Measurements from ENCODE around the gene ABLIM3.

Gene ABLIM3

DNA sequence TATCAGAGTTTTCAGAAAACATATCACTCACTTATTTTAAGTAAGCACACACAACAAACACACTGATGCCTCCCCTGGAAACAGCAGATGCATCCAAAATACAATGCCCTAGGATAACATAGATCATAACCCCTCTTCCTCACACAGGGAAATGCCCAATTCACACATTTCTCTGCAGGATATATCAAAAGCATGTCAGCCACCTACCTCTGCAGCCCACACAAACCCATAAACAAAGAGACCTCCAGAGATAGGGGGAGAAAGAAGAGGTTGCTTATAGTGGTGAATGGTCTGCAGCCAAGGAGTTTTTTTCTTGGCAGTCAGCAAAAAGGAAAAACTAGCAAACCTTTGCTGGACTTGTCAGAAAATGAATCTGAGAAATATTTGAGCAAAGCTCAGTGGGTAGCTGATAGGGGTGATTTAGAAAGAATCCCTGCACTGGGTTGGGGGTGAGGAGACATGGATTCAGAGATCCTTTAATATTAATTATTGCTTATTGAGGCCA is 36.1 kb downstream of the ABLIM3 start:
- TF ChIP-seq ZC3H10 (CRISPR knock-in tag; IDR thresholded peaks at IDR 0.05) = no peak
- no peak for TF ChIP-seq ZNF565 (CRISPR knock-in tag; conservative IDR thresholded peaks at IDR 0.05; ENCODE audit: low read depth)
- TF ChIP-seq, protein P1, sequence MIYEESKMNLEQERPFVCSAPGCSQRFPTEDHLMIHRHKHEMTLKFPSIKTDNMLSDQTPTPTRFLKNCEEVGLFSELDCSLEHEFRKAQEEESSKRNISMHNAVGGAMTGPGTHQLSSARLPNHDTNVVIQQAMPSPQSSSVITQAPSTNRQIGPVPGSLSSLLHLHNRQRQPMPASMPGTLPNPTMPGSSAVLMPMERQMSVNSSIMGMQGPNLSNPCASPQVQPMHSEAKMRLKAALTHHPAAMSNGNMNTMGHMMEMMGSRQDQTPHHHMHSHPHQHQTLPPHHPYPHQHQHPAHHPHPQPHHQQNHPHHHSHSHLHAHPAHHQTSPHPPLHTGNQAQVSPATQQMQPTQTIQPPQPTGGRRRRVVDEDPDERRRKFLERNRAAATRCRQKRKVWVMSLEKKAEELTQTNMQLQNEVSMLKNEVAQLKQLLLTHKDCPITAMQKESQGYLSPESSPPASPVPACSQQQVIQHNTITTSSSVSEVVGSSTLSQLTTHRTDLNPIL (CRISPR knock-in tag; IDR thresholded peaks at IDR 0.05; ENCODE audit: low read depth) = no peak
- TF ChIP-seq ZNF8 (CRISPR knock-in tag; IDR thresholded peaks at IDR 0.05) = no peak
- TF ChIP-seq, protein P2, sequence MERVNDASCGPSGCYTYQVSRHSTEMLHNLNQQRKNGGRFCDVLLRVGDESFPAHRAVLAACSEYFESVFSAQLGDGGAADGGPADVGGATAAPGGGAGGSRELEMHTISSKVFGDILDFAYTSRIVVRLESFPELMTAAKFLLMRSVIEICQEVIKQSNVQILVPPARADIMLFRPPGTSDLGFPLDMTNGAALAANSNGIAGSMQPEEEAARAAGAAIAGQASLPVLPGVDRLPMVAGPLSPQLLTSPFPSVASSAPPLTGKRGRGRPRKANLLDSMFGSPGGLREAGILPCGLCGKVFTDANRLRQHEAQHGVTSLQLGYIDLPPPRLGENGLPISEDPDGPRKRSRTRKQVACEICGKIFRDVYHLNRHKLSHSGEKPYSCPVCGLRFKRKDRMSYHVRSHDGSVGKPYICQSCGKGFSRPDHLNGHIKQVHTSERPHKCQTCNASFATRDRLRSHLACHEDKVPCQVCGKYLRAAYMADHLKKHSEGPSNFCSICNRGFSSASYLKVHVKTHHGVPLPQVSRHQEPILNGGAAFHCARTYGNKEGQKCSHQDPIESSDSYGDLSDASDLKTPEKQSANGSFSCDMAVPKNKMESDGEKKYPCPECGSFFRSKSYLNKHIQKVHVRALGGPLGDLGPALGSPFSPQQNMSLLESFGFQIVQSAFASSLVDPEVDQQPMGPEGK (CRISPR knock-in tag; IDR thresholded peaks at IDR 0.05; ENCODE audit: borderline replicate concordance) = no peak
- TF ChIP-seq, protein P3, sequence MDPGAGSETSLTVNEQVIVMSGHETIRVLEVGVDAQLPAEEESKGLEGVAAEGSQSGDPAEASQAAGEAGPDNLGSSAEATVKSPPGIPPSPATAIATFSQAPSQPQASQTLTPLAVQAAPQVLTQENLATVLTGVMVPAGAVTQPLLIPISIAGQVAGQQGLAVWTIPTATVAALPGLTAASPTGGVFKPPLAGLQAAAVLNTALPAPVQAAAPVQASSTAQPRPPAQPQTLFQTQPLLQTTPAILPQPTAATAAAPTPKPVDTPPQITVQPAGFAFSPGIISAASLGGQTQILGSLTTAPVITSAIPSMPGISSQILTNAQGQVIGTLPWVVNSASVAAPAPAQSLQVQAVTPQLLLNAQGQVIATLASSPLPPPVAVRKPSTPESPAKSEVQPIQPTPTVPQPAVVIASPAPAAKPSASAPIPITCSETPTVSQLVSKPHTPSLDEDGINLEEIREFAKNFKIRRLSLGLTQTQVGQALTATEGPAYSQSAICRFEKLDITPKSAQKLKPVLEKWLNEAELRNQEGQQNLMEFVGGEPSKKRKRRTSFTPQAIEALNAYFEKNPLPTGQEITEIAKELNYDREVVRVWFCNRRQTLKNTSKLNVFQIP (CRISPR knock-in tag; IDR thresholded peaks at IDR 0.05; ENCODE audit: borderline replicate concordance, low read depth) = no peak
- no peak for TF ChIP-seq BACH2 (CRISPR knock-in tag; IDR thresholded peaks at IDR 0.05; ENCODE audit: borderline replicate concordance)
- no peak for TF ChIP-seq SNAI2 (CRISPR knock-in tag; IDR thresholded peaks at IDR 0.05)
- no peak for TF ChIP-seq OSR1 (CRISPR knock-in tag; IDR thresholded peaks at IDR 0.05)
- no peak for TF ChIP-seq CSDC2 (CRISPR knock-in tag; IDR thresholded peaks at IDR 0.05)
- no peak for TF ChIP-seq GLIS3 (CRISPR knock-in tag; IDR thresholded peaks at IDR 0.05)
- TF ChIP-seq TOX (CRISPR knock-in tag; IDR thresholded peaks at IDR 0.05; ENCODE audit: borderline replicate concordance) = no peak
- TF ChIP-seq PPARA (CRISPR knock-in tag; IDR thresholded peaks at IDR 0.05; ENCODE audit: borderline replicate concordance) = no peak
- no peak for TF ChIP-seq ISL1 (CRISPR knock-in tag; IDR thresholded peaks at IDR 0.05)
- no peak for TF ChIP-seq RARB (CRISPR knock-in tag; IDR thresholded peaks at IDR 0.05)
- no peak for ATAC-seq

DNA sequence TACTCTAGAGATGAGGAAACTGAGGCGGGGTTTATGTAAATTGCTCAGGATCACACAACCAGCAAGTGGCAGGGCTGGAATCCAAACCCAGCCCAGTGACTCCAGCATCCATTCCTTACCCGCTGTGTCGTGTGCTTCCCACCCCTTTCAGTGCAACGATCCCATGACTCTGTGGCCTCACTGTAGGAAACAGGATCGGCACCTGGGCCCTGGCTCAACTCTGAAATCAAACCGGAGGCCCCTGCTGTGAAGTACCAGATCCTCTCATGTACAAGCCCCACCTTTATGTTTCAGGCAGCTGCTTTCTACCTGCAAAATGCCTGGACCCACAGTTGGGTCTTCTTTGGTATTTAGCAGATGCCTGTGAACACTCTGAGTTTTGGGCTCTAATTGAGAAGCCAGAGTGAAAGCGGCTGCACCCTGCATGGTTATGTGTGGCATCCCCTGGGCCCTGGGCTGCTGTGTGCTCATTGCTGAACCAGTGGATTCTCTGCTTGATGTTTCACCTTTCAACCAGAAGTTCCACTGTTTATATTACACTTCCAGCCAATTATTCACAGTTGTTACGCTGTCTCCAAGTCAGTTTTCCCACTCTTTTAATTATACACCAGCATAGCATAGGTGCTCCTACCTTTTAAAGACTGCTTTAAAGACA is 36.7 kb downstream of the ABLIM3 start:
- no peak for ATAC-seq
- TF ChIP-seq ISL1 (CRISPR knock-in tag; IDR thresholded peaks at IDR 0.05) = no peak
- TF ChIP-seq SNAI2 (CRISPR knock-in tag; IDR thresholded peaks at IDR 0.05) = no peak
- no peak for TF ChIP-seq BACH2 (CRISPR knock-in tag; IDR thresholded peaks at IDR 0.05; ENCODE audit: borderline replicate concordance)
- TF ChIP-seq TCF4 (CRISPR knock-in tag; IDR thresholded peaks at IDR 0.05; ENCODE audit: borderline replicate concordance) = no peak
- no peak for TF ChIP-seq ESRRG (CRISPR knock-in tag; IDR thresholded peaks at IDR 0.05)

DNA sequence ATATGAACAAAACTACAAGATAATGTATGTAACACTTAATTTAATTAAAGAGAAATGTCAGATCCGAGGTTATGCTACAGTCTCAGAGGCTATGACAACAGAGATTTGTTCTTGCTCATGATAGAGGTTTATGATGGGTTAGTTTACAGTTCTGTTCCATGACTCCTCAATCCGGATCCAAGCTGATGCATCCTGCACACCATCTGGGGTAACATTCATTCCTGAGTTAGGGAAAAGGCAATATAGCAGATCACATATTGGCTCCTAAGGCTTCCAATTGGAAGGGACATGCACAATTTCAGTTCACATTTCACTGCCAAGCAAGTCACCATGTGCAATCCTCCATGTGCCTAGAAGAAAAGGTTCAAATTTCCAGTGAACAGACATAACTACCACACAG is 40.4 kb downstream of the ABLIM3 start:
- ATAC-seq = no peak
- TF ChIP-seq, protein P4, sequence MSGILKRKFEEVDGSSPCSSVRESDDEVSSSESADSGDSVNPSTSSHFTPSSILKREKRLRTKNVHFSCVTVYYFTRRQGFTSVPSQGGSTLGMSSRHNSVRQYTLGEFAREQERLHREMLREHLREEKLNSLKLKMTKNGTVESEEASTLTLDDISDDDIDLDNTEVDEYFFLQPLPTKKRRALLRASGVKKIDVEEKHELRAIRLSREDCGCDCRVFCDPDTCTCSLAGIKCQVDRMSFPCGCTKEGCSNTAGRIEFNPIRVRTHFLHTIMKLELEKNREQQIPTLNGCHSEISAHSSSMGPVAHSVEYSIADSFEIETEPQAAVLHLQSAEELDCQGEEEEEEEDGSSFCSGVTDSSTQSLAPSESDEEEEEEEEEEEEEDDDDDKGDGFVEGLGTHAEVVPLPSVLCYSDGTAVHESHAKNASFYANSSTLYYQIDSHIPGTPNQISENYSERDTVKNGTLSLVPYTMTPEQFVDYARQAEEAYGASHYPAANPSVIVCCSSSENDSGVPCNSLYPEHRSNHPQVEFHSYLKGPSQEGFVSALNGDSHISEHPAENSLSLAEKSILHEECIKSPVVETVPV (CRISPR knock-in tag; IDR thresholded peaks at IDR 0.05) = no peak
- TF ChIP-seq GLIS3 (CRISPR knock-in tag; IDR thresholded peaks at IDR 0.05) = no peak
- TF ChIP-seq OSR1 (CRISPR knock-in tag; IDR thresholded peaks at IDR 0.05) = no peak
- no peak for TF ChIP-seq ZNF565 (CRISPR knock-in tag; conservative IDR thresholded peaks at IDR 0.05; ENCODE audit: low read depth)

DNA sequence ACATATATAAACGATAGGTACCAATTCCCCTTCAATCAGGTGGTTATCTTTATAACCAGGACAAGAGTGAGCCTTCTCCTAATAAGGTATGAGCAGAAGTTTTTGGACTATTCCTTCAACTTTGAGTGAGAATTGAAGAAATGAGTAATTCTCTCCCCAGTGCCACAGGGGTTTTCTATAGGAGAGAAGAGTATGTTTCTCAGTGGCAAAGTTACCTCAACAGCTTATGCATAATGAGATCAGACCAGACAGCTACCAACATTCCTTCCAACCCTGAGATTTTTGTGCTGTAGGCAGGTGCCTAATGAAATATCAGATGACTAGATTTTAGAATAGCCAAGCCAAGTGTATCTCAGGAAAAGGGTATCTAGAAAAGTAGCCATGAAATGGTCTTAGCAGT is 40.9 kb downstream of the ABLIM3 start:
- no peak for ATAC-seq
- TF ChIP-seq TOX (CRISPR knock-in tag; IDR thresholded peaks at IDR 0.05; ENCODE audit: borderline replicate concordance) = no peak
- TF ChIP-seq BACH2 (CRISPR knock-in tag; IDR thresholded peaks at IDR 0.05; ENCODE audit: borderline replicate concordance) = no peak
- no peak for TF ChIP-seq ARNTL (CRISPR knock-in tag; IDR thresholded peaks at IDR 0.05; ENCODE audit: borderline replicate concordance, low read depth)
- TF ChIP-seq ZNF565 (CRISPR knock-in tag; conservative IDR thresholded peaks at IDR 0.05; ENCODE audit: low read depth) = no peak
- TF ChIP-seq, protein P4 (CRISPR knock-in tag; IDR thresholded peaks at IDR 0.05) = no peak
- TF ChIP-seq ESRRG (CRISPR knock-in tag; IDR thresholded peaks at IDR 0.05) = no peak
- no peak for TF ChIP-seq ZFP3 (CRISPR knock-in tag; IDR thresholded peaks at IDR 0.05)

All from SK-N-SH treated with all-trans-retinoic acid at 6 μM for 48 hours (cell line).